NCI-H446 treated with DMSO at 0.1 percent for 48 hours (cell line): ENCODE results near the gene MSX1.
"Not testable (repeated sequence)": the region's sequence is repeated elsewhere in the genome, so short reads cannot be mapped to it uniquely, and the experiment has no call there.

Experiments used
- DNase-seq: peaks from one replicate; lab custom pipeline; 2025; lab: John Stamatoyannopoulos, UW

The MSX1 gene

GRCh38 chr4:4859325-4859798 lies at the start of gene MSX1:
Gene MSX1 (plus strand): TSS chr4:4859665. CDS start chr4:4859900, 235 bp downstream.
- peak; percentile 21 for DNase-seq

GRCh38 chr4:4810092-4810774 lies 49.2 kb upstream of the MSX1 start:
- no peak for DNase-seq

DNA sequence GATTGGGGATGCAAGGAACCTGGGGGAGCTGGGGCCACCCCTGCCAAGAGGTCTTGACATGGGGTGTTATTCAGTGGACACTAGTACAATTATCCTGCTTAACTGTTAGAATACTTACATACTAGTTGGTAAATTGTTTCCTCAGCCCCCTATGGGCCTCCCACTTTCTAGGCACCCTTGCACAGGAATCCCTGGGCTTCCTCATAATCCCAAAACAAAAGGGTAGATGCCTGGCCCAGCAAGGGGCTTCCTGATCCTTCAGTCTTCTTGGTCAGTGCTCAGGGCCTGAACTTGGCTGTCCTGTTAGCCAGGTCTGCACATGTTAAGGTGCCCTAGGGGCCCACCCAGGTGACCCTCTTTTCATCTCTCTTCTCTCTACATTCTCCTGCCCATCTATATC lies 48.7 kb upstream of the MSX1 start:
- DNase-seq = no peak

- DNase-seq = no peak
These were observed 47.2 kb upstream of the MSX1 start for GRCh38 chr4:4812145-4812794.

GRCh38 chr4:4818415-4819212 lies 40.9 kb upstream of the MSX1 start:
- no peak for DNase-seq

DNA sequence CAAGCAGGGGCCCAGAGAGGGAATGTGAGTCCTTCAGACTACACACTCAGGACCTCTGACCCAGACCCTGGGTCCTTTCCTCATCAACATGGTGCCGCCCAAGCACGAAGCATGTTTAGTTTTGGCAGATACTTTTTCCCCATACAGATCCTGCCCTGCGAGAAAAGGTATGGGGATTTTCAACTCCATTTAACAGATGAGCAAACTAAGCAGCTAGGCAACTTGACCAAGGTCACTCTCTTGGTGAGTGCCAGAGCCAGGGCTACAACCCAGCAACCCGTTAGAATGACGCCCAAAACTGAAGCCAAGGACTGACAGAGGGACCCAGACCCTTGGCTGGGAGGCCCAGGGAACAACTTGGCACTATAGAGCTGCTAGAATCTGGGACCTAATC lies 40.3 kb upstream of the MSX1 start:
- no peak for DNase-seq

DNA sequence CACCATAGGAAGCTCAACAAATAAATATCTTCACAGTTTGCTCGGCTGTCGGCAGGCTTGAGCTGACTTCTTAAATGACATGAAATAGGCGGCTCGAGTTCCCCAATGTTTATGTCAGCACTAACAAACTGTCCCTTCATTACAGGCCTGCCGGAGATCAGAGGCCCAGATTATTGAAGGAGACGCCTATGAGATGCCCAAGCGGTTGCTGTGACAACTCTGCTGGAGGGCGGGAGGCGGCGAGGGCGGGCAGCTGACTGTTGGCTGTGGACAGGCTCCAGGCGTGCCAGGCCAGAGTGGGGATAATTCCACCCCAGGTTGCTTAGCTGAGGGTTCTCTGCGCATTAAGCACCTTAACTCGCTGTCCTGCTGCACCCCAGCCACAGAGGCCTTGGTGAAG lies 39.2 kb upstream of the MSX1 start:
- DNase-seq = no peak

DNA sequence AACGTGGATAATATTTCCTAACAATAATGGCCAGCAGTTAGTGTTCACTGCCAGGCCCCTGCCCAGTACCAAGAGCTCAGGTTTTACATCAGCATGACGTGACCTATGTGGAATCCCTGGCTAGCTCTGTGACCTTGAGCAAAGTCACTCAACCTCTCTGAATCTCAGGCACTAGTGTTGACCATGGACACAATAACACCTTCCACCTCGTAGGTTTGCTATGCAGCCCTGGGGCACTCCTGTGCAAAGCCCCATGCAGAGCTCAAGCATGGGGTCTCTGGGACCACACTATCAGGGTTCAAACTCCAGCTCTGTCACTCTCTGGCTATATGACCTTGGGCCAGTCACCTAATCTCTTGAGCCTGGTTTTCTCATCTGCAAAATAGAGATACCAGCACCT lies 38.7 kb upstream of the MSX1 start:
- DNase-seq = no peak

- no peak for DNase-seq
These were observed 37.9 kb upstream of the MSX1 start for GRCh38 chr4:4821577-4821976.

DNA sequence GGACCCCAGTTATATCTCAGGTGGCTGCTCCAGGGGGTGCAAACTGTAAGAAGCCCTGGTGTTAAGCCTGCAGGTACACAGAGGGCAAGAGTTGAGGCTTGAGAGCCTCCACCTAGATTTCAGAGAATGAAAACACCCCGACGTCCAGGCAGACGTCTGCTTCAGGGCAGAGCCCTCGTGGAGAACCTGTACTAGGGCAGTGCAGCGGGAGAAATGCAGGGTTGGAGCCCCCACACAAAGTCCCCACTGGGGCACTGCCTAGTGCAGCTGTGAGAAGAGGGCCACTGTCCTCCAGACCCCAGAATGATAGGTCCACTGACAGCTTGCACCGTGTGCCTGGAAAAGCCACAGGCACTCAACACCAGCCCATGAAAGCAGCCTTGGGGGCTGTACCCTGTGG lies 37.2 kb upstream of the MSX1 start:
- not testable (repeated sequence) for DNase-seq

DNA sequence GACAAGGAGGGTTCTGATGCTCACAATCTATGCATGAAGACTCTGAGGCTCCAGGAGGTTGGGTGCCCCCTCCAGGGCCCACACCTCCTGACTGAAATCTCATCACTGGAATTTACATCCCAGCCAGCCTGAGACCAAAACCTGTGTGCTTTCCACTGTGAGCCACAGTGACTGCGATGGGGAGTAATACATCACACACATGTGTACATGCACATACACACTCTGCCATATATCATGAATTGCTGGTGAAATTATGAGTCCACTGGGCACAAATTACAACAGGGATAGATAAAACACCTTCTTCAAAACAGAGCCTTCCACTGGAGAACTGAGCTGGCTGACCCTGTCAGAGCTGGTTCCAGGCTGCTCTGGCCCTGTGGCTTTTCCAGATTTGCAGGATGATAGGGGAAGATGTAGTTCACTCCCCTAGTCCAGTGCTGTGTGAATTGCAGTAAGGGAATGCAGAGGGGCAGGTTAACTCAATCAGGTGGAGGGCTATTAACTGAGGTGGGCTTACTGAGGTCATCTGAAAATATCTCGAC lies 35.8 kb upstream of the MSX1 start:
- DNase-seq = no peak

DNA sequence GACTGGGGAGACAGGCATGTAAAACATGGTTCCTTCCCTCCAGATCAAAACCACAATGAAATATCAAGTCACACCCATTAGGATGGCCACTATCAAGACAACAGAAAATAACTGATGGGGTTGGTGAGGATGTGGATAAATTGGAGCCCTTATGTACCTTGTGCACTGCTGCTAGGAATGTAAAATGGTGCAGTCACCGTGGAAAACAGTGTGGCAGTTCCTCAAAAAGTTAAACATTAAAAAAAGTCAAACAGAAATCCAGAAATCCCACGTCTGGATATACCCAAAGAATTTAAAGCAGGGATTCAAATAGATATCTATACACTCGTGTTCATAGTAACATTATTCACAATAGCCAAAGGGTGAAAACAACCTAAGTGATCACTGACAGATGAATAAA lies 35.2 kb upstream of the MSX1 start:
- no peak for DNase-seq

- no peak for DNase-seq
These were observed 34.0 kb upstream of the MSX1 start for GRCh38 chr4:4825431-4825830.

DNA sequence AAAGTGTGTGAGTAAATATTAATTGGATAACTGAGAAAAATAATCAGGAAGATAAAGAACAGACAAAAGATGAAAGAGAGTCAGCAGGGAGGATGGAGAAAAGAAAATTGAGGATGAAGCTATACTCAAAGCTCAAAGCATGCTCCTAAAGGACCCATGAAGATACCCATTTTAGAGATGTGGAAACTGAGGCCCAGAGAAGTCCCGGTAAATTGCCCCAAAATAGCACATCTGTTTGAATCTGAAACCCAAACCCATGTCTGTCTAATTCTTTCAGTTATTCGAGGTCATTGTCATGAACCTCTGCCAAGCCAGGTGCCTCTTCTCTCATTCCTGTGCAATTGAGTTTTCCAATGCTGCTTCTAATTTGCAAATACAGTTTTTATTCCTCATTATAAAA lies 29.6 kb upstream of the MSX1 start:
- DNase-seq = no peak

DNA sequence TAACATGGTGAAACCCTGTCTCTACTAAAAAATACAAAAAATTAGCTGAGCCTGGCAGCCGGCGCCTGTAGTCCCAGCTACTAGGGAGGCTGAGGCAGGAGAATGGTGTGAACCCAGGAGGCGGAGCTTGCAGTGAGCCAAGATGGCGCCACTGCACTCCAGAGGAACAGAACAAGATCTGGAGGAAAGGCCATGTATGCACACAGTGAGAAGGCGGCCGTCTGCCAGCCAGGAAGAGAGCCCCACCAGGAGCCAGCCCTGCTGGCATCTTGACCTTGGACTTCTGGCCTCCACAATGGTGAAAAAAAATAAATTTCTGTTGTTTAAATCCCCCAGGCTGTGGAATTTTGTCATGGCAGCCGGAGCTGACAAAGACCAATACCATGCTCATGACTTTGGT lies 28.2 kb upstream of the MSX1 start:
- DNase-seq = no peak

DNA sequence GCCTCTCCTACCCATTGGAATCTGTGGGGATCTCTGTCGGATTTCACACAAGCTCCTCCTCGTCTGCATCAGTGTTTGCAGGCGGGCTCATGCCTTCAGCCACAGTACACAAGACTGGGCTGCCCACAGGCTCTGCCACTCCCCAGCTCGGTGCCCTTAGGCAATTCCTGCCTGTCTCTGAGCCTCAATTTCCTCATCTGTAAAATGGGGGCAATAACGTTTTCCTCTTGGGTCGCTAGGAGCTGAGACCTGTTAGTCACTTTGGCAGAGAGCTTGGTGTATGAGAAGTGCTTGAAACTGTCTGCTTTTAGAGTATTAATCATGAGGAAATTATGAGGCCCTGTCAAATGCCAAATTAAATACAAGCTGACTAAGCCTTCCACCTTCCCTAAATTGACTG lies 27.6 kb upstream of the MSX1 start:
- DNase-seq = no peak

- no peak for DNase-seq
These were observed 23.4 kb upstream of the MSX1 start for GRCh38 chr4:4836044-4836443.

DNA sequence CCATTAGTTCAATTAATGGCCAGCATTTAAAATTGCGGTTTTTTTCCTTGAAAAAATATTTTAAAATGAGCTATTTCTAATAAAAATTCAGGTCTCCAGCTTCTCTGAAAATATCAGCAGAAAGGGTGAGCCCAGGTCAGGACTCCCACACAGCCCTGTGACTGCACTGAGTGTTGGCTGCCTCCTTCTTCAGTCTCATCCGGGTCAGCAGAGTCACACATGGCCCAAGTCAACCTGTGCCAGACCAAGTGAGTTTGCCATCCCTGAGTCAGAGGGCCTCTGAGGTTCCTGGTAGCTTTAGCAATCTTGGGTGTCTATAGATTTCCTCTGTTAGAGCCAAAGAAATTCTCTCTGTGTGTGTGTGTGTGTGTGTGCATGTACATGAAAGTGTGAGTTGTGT lies 22.1 kb upstream of the MSX1 start:
- no peak for DNase-seq

DNA sequence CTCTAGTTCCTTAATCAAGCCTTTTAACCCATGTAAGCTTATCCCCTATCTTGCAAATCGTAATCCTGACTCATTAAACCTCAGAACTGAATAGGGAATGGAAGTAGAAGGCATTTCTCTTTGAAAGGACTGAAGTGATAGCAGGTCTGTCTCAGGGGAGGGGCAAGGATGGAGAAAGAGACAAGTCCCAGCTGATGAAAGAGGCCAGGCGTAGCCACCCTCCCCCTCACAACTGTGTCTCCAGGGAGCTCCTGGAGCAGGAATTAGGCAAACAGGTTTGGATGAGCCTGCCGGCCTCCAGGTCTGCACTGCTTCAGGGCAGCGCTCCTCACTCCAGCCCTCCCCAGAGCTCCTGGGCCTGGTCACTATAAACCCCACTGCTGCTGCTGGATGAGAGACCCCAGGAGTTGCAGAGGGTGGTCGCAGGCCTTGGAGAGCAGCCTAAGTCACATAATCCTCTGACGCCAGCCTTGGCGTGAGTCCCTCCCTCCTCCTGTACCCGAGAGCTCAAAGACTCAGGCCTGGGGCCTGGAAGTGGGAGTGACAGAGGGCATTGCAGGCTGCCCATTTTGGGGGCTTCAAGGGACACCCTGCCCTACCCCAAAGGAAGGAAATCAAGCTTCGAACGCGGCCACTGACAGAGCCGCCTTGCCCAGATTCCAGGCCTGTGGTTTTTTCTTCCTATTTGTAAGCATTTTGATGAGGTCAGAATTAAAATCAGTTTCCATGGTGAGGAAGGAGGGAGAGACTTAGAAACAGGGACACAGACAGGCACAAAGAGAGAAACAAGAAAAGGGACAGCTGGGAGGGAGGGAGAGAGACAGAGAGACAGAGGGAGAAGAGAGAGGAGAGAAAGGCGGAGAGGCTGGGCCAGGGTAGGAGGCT lies 21.2 kb upstream of the MSX1 start:
- DNase-seq = no peak

GRCh38 chr4:4838936-4839810 lies 20.3 kb upstream of the MSX1 start:
- DNase-seq = no peak

DNA sequence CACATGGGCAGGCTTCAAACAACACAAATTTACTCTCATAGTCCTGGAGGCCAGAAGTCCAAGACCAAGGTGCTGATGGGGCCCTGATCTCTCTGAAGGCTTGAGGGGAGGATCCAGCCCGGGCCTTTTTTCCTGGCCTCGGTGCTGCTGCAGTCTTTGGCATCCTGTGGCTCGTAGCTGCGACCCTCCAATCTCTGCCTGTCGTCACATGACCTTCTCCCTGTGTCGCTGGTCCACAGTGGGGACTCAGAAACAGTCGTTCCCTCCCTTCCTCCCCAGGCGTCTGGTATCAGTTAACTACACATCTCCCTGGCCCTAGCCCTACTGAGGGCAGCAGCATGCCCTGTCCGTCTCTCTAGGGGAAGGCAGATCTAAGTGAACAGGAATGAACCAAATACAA lies 19.1 kb upstream of the MSX1 start:
- DNase-seq = no peak
